HEK293T (cell line): ENCODE results near the gene MVD.

Source experiments
- BHLHE40 ChIP-seq: fragments of 450-650 bp; IDR thresholded peaks from 2 replicates; pipeline ENCODE4 v1.6.1; 2016; ENCODE audit warnings: mild to moderate bottlenecking, moderate library complexity, borderline replicate concordance
- FOXM1 ChIP-seq: fragments of 450-650 bp; IDR thresholded peaks from 2 replicates; pipeline ENCODE4 v1.6.1; 2017; ENCODE audit warnings: mild to moderate bottlenecking, borderline replicate concordance
- NFRKB ChIP-seq: fragments of 450-650 bp; IDR thresholded peaks from 2 replicates; pipeline ENCODE4 v1.6.1; 2016; ENCODE audit warnings: mild to moderate bottlenecking, moderate library complexity
- PKNOX1 ChIP-seq: fragments of 450-650 bp; IDR thresholded peaks from 2 replicates; pipeline ENCODE4 v1.6.1; 2016
- SP1 ChIP-seq: fragments of 450-650 bp; IDR thresholded peaks from 2 replicates; pipeline ENCODE4 v1.6.1; 2017
- TARDBP ChIP-seq: fragments of 450-650 bp; IDR thresholded peaks from 2 replicates; pipeline ENCODE4 v1.6.1; 2016

- no peak for TF ChIP-seq TARDBP
- TF ChIP-seq NFRKB, result no peak
- no peak for TF ChIP-seq PKNOX1
- no peak for TF ChIP-seq FOXM1
- TF ChIP-seq SP1, result no peak
- no peak for TF ChIP-seq BHLHE40
Observed at GRCh38 chr16:88662222-88662842, 559 bp downstream of the MVD start.
